GM23338 (cell line): ENCODE results near the gene BBX.

ENCODE experiments used
- CREB1 ChIP-seq: fragments of 250-450 bp; sonication (Bioruptor Pico); IDR thresholded peaks from 2 replicates; pipeline ENCODE4 v1.5.0; 2020; ENCODE audit warnings: low read depth, mild to moderate bottlenecking, moderate library complexity
- EZH2phosphoT487 ChIP-seq: fragments of 200-600 bp; sonication (generic); IDR thresholded peaks from one replicate; pipeline ENCODE4 v1.8.1; 2018; ENCODE audit warnings: antibody characterized with exemption; ENCODE audit not compliant: unreplicated experiment
- JUNB ChIP-seq: IDR thresholded peaks from one replicate; pipeline ENCODE4 v1.6.1; 2016; ENCODE audit warnings: antibody characterized with exemption; ENCODE audit not compliant: unreplicated experiment
- POLR2AphosphoS5 ChIP-seq: IDR thresholded peaks from 2 replicates; pipeline ENCODE4 v1.6.1; 2016; ENCODE audit warnings: antibody characterized with exemption, low read depth
- TF ChIP-seq, protein P1 (sequence below), 2 experiments: fragments of 200-600 bp in 1 of 2; sonication (generic) in 1 of 2; conservative IDR thresholded peaks; 2 replicates each; pipeline versions ENCODE4 v1.5.1 to v1.6.1; 2016 to 2017; ENCODE audit warnings: antibody characterized with exemption in 2 of 2, low read depth in 2 of 2, mild to moderate bottlenecking in 2 of 2, moderate library complexity in 1 of 2
- TF ChIP-seq, protein P2 (sequence below): IDR thresholded peaks from one replicate; pipeline ENCODE4 v1.6.1; 2018; ENCODE audit warnings: antibody characterized with exemption; ENCODE audit not compliant: unreplicated experiment
- TF ChIP-seq, protein P3 (sequence below): IDR thresholded peaks from 2 replicates; pipeline ENCODE4 v1.6.1; 2016; ENCODE audit warnings: antibody characterized with exemption

DNA sequence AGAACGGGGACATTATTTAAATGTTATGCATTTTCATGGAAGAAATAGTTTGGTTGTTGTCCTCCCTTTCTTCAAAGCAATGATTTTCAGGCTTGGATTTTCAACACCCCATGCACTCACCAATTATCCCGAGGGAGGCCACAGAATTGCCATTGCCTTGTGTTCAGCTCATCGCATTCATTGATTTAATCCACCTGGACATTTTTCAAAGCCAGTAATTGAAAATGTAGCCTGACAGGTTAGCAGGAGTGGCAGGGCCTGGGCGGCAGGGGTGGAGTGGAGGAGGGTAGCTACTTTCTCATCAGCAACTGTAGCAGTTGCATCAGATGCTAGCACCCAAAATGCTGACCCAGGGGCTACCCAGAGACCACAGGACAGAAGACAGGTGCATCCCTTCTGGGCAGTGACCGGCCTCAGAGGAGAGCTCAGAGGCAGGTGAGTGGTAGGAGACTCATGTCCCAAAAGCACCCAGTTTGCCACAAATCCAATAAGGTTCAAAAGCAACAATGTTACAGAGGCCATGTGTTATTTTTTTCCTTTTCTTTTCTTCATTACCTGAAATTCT lies 325.7 kb downstream of the BBX start:
- TF ChIP-seq, protein P1, sequence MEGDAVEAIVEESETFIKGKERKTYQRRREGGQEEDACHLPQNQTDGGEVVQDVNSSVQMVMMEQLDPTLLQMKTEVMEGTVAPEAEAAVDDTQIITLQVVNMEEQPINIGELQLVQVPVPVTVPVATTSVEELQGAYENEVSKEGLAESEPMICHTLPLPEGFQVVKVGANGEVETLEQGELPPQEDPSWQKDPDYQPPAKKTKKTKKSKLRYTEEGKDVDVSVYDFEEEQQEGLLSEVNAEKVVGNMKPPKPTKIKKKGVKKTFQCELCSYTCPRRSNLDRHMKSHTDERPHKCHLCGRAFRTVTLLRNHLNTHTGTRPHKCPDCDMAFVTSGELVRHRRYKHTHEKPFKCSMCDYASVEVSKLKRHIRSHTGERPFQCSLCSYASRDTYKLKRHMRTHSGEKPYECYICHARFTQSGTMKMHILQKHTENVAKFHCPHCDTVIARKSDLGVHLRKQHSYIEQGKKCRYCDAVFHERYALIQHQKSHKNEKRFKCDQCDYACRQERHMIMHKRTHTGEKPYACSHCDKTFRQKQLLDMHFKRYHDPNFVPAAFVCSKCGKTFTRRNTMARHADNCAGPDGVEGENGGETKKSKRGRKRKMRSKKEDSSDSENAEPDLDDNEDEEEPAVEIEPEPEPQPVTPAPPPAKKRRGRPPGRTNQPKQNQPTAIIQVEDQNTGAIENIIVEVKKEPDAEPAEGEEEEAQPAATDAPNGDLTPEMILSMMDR (conservative IDR thresholded peaks at IDR 0.05; ENCODE audit: low read depth in 2 of 2), result no peak
- TF ChIP-seq CREB1 (no peak), JUNB (no peak), EZH2phosphoT487 (no peak), POLR2AphosphoS5 (no peak)
- TF ChIP-seq, protein P2, sequence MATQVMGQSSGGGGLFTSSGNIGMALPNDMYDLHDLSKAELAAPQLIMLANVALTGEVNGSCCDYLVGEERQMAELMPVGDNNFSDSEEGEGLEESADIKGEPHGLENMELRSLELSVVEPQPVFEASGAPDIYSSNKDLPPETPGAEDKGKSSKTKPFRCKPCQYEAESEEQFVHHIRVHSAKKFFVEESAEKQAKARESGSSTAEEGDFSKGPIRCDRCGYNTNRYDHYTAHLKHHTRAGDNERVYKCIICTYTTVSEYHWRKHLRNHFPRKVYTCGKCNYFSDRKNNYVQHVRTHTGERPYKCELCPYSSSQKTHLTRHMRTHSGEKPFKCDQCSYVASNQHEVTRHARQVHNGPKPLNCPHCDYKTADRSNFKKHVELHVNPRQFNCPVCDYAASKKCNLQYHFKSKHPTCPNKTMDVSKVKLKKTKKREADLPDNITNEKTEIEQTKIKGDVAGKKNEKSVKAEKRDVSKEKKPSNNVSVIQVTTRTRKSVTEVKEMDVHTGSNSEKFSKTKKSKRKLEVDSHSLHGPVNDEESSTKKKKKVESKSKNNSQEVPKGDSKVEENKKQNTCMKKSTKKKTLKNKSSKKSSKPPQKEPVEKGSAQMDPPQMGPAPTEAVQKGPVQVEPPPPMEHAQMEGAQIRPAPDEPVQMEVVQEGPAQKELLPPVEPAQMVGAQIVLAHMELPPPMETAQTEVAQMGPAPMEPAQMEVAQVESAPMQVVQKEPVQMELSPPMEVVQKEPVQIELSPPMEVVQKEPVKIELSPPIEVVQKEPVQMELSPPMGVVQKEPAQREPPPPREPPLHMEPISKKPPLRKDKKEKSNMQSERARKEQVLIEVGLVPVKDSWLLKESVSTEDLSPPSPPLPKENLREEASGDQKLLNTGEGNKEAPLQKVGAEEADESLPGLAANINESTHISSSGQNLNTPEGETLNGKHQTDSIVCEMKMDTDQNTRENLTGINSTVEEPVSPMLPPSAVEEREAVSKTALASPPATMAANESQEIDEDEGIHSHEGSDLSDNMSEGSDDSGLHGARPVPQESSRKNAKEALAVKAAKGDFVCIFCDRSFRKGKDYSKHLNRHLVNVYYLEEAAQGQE, result no peak
- TF ChIP-seq, protein P3, sequence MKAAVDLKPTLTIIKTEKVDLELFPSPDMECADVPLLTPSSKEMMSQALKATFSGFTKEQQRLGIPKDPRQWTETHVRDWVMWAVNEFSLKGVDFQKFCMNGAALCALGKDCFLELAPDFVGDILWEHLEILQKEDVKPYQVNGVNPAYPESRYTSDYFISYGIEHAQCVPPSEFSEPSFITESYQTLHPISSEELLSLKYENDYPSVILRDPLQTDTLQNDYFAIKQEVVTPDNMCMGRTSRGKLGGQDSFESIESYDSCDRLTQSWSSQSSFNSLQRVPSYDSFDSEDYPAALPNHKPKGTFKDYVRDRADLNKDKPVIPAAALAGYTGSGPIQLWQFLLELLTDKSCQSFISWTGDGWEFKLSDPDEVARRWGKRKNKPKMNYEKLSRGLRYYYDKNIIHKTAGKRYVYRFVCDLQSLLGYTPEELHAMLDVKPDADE, result no peak
